ENCODE data around the gene ZKSCAN5.

ZKSCAN5 gene

GRCh38 chr7:99504603-99505323 is at the start of gene ZKSCAN5:
ZKSCAN5 (plus strand) TSS chr7:99504662; CDS start chr7:99506045, 1,383 bp downstream.
- peak; percentile 96 for DNase-seq

DNA sequence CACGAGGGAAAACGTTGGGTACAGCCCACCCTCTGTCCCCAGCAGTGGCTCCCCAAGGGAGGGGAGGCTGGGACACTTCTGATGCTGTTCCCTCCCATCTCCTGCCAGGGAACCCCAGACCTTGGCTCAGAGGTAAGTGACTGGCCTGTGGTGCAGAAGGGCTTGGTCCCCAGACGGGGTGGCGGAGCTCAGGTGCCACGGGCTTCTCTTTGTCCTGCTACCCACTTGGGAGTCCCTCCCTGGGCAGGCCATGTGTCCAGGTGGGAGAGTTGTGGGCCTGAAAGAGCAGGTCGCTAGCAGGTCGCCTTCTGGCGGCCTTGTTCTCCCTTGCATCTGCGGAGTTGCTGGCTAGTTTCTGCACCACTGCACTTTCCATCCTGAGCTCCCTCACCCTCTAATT is 48.6 kb upstream of the ZKSCAN5 start:
- no peak for DNase-seq

DNA sequence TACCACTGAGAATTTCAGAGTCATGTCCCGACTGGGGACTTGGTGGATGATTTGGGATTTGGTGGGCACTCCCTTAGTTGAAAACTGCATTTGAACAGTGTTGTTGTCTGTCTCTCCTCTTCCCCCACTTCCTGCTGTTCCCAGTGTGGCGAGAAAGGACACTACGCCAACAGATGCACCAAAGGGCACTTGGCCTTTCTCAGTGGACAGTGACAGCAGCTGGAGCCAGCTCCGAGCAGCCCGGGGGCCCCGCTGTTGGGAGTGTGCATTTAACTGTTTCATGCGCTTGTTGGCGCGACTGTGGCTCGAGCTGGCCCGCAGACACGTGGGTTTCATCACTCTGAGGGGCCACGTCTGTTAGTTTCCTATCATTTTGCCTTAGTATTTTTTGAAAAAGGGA is 48.2 kb upstream of the ZKSCAN5 start:
- DNase-seq = no peak

DNA sequence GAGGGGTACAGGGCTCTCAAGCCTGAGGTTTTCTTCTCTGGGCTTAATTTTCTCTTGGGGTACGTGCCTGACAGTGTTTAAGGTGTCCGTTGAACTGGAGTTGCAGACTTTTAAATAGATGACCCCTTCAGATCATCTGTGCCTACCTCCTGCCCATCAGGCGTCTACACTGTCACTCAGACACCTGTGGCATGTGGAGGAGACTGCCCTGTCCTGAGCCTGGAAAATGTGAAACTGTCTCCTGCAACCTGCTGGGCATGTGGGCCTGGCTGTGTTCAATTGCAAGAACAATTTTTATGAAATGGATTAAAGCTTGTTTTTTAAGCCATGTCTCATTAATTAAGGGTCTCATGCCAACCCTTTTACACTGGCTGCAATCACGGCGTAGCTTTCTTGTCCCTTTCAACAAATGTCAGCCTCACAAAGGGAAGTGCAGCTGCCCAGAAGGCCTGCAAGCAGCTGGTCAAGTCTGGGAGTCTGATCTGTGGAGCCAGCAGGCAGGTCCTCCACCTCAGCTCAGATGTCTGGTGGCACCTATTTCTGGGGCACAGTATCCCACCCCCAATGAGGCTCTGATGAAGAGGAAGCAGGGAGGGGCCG is 47.3 kb upstream of the ZKSCAN5 start:
- no peak for DNase-seq

DNA sequence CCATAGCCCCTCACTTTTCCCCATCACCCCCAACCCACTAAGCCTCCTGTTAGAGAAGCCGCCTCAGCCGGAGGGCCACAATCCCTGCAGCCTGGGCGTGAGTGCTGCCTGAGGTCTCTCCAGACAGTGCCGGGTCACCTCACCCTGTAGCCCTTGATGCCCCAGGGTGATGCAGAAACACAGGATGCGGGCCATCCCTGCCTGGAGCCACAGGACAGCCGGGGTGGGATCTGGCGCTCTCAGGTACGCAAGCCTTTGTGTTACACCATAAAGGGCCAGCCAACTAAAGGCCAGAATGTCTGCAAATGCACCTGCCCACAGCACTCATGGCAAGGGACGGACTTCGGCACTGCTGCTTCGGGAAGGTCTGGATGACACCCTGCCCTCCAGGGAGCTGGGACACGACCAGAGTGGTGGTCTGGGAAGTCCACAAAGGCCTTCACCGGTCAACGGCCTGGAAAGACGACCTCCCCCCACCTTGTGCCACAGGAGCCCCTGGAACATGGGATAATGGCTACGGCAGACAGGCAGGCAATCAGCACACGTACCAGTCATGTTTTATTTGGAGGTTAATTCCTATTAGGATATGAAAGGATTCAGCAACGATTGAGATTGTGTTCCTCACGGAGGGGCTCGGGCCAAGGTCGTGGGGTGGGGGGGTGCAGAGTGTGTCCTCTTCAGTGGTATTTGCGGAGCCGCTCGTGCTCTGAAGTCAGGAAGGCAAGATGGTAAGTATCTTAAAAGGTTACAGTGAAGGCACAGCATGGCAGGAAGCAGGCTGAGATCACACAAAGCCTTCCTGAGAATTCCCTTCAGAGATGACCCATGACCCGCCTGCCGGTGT is 46.6 kb upstream of the ZKSCAN5 start:
- DNase-seq = no peak

DNA sequence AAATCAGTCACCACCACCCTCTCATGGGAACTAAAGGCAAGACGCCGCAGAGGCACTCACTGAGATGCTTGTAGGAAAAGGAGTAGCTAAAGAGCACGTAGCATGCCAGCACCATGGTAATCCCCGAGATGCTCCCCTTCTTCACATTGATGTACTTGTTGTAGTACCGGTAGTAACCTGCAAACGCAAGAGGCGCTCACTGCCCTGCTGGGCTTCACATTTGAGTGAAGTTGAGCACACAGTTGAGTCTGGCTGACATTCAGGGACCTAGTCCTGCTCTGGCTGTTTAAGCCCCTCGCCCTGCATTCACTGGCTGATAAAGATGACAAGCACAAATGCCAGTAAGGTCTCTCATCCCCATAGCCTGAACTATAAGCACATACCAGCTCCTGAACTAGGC is 45.4 kb upstream of the ZKSCAN5 start:
- DNase-seq = peak; percentile 66

- no peak for DNase-seq
Measured at GRCh38 chr7:99460651-99461050, 43.8 kb upstream of the ZKSCAN5 start.

DNA sequence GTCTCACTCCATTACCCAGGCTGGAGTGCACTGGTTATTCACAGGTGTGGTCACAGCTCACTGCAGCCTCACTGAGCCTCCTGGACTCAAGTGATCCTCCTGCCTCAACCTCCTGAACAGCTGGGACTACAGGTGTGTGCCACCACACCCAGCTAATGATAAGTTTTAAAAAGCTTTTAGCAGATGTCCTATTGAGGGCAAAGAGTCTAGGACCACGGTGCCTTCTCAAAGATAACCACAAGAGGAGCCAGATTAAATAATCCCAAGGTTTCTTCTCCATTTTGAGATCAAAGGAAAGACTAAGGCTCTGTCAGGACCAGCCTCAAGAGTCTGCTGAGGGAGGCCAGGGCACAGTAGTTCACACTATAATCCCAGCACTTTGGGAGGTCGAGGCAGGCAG is 43.2 kb upstream of the ZKSCAN5 start:
- peak; percentile 10 for DNase-seq

- no peak for DNase-seq
Measured at GRCh38 chr7:99465421-99465768, 39.1 kb upstream of the ZKSCAN5 start.

DNA sequence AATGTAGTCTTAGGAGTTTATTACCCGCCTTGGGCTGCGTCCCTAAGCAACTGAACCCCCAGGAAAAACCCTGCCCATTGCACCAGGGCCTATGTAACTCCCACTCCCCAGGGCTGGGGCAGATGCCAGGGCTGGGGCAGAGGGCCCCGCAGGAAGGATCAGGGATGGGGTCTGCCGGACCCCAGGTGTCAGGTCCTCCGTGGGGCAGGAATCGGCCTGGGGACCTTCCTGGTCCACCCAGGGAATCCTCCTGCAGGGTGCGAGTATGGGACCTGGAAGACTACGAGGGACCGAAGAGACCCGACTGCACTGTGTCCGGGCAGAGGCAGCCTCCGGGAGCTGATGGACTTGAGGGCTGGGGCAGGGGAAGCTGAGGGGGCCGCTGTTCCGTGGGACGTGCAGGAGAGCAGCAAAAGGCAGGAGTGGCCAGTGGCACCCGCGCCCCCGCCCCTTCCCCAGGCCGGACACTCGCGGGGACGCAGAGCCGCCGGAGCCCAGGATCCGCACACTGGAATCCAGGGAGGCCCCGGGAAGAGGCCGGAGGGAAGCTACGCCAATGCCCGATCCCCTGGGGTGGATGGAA is 36.0 kb upstream of the ZKSCAN5 start:
- DNase-seq = no peak

DNA sequence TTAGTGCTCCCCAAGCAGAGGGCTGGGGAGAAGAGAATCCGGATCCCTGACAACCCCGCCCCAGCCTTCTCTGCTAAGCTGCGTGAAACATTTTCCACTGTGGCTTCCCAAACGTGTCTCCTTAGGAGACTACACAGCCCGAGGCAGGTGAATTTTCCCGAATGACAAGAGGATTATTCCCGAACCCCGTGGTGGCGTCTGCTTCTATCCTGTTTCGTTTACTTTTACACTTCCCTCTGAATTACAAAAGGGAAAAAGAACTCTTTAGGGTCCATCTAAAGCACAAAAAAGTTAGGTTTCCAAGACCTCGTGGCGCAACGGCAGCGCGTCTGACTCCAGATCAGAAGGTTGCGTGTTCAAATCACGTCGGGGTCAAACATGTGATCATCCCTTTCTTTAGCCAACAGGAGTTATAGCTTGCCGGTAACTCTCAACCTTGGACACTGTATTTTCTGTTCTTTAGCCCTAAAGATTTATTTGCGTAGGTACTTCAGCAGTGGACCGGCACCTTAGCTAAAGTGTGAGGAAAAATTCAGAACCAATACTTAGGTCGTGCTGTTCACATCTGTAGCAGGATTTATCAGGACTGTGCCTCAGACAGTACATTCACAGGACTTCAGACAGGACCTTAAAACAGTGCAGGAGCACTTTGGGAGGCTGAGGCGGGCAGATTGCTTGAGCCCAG is 34.9 kb upstream of the ZKSCAN5 start:
- DNase-seq = no peak

DNA sequence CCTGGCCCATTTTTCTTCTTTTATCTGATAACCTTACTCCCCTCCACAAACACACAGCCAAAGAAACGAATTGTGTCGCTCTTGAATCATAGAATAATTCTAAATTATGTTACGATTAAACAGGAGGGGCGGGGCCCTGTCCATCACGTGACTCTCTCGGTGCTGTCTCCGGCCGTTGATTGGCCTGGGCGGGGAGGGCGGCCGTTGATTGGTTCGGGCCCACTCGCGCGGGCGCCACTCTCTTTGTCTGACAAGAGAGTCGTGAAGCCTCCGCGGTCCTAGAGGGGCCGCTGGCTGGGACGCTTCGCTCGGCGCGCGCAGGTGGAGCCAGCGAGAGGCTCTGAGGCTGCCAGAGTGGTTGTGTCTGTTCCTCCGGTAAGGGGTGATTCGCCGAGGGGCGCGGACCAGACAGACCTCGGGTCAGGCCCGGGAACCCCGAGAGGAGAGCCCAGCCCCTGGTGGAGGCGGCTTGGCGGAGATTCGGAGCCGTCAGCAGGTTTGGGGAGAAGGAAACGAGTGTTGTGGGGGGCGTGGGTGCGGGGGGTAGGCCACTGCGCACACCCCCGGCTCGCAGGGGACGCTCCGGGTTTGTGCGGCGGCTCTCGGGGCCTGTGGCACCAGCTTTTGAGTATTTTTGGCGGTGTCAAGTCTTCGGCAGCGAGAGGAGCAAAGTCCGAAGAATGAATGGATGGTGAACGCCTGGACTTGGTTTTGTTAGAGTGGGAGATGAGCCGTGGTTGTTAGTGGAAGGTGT is 31.7 kb upstream of the ZKSCAN5 start, which contains the start of gene ZNF789:
Gene ZNF789 (plus strand): TSS at position 330 of the 754 bp plus-strand sequence. CDS start 3,567 bp downstream, outside the sequence.
- peak; percentile 98 for DNase-seq

- DNase-seq = peak; percentile 34
Measured at GRCh38 chr7:99473315-99473596, 31.2 kb upstream of the ZKSCAN5 start.

DNA sequence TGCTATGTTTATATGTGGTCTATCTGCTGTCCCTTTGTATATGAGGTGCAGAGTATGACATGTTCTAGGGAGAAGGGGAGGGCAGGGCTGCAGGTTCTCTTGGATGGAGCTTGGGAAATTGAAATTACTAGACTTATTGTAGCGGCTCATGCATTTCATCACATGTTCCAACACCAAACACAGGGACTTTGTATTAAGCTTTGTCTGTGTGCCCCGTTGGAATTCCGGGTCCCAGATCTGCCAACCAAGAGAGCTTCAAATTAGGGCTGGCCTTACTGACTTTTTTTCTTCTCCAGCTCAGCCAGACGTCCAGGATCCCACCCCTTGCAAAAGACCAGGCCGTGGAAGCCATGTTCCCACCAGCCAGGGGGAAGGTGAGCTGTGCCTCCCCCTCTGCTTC is 28.4 kb upstream of the ZKSCAN5 start:
- DNase-seq = no peak

DNA sequence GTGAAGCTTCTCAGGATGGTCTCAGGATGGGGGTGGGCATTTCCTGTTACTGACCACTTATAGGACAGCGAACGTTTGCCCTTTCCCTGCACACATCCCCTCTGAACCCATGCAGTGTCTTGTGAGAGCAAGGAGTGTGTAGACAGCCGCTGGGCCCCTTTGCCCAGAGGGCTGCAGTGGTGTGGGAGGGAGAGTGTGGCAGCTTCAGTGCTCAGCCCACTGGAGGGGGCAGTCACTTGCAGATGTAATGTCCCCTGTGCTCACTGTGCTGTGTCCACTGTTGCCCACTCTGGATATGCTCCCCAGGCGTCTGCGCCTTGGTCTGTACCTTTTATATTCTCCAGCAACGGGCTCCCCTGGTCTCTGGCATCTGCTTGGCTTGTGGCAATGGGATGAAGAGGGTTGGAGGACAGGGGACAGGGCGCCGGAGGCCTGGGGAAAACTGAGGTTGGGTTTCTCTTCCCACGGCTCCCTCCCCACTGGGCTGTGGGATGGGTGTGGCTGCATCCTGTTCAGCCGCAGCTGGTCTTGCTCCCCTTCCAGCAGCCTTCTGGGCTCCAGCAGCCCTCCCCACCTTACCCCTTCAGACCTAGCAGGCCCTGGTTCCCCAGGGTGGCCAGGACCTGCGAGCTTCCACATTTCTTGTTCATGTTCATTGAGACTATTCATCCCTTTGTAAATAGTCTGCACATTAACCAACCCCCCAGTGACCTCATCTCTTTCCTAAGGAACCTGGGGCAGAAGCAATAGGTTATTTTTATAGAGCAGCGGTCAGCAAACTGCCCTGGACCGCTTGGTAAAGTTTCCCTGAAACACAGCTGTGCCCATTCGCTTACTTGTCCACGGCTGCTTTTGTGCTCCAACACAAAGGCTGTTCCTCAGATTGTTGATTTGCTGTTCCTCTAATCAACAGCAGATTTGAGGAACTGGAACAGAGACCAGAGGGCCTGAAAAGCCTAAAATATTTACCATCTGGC is 25.7 kb upstream of the ZKSCAN5 start:
- DNase-seq = no peak

GRCh38 chr7:99485094-99485493 is 19.4 kb upstream of the ZKSCAN5 start:
- no peak for DNase-seq

GRCh38 chr7:99489235-99489634 is 15.2 kb upstream of the ZKSCAN5 start:
- peak; percentile 30 for DNase-seq

- no peak for DNase-seq
Measured at GRCh38 chr7:99490878-99491277, 13.6 kb upstream of the ZKSCAN5 start.

DNA sequence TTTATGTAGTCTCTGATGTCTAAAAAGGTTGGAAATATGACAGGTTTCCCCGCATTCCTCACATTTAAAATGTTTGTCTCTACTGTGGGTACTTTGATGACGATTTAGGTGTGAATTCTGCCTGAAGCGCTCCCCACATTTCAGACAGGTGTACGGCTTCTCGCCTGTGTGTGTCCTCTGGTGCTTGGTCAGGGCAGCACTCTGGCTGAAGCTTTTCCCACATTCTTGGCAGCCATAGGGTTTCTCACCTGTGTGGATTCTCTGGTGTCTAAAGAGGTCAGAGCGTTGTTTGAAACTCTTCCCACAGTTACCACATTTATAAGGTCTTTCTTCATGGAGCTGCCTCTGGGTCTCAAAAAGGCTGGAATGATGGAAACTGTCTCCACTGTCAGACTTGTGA is 10.6 kb upstream of the ZKSCAN5 start:
- DNase-seq = no peak

- no peak for DNase-seq
Measured at GRCh38 chr7:99497766-99498545, 6.5 kb upstream of the ZKSCAN5 start.
